ENCODE measurements around the gene ADH4.
"Not testable (repeated sequence)": the region's sequence is repeated elsewhere in the genome, so short reads cannot be mapped to it uniquely, and the experiment has no call there.

Gene ADH4

DNA sequence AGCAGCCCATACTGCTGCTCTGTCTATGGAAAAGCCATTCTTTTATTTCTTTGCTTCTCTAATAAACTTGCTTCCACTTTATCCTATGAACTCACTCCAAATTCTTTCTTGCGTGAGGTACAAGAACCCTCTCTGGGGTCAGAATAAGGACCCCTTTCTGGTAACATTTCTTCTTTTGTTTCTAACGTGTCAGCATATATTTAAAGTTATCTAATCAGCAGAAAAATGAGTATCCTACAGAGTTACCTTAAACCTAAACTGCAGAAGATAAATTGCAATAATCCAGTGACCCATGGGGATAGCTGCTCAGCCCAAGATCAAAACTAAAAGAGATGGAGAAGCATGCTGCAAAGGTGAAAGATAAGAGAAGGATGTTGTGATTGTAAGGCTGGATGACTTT lies 59.5 kb downstream of the ADH4 start:
- in situ Hi-C loops (cut with HindIII; ENCODE audit: low sequenced_read_pairs): no loop called here

DNA sequence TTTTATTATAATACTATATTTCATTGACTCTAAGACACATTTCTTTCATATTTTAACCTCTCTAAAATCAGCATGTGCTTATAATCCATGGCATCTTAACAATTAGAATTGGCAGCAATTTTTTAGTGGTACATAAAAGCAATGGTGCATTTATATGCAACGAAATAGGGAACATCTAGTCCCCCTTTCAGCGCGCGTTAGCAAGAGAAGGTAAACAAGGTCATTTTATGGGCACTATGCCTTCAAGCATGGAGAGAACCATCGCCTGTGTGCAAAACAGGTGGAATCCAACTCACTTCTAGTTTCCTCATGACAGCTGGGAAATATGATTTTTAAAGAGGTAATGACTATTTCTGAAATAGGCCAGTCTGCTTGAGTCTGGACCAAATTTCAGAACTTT lies 61.9 kb downstream of the ADH4 start:
- in situ Hi-C loops (cut with HindIII; ENCODE audit: low sequenced_read_pairs): no loop called here

DNA sequence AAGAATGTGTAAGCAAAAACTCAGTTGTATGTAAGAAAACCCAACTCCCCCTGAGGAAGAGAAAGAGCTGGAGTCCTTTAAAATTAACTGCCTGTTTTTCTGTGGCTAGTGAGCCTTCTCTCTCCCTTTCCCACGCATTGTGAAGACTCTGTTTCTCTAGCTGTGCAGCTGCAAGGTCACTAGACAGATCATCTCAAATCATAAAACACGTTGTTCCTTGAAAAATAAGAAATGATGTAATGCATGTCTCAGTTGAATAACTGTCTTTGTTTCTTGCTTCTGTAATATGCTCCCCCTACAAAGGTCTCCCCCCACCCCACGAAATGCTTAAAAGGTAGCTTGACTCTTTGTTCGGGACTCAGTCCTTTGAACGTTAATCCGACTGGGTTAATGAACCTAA lies 63.2 kb downstream of the ADH4 start:
- in situ Hi-C loops (cut with HindIII; ENCODE audit: low sequenced_read_pairs): not testable (repeated sequence)

DNA sequence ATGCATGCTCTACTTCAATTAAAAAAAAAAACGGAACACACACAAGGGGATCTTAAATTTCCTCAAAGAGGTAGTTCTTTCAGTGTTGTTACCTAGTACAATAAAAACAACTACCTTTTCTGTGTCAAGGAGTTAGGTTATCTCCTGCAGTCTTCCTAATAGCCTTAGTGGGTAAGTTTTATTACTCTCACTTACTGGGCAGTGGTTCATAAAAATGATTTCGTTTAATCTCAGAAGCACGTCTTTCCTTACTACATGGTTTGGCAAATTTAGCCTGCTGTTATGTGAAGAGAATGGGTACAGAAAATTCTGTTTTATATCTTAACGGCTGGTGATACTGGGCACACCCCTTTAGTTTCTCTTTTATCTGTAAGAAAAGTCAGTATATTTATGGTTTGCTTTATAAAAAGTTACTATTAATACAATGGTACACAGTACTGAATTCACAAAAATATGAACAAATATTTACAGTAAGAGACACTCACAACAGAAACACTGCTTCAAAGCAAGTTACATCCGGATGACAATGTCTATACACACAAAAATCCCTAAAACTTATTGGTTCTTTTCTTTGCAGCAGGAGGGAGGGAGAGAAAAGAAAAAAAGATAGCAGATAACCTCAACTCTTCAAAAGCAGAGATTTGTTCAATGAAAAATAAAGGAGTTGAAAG lies 64.3 kb downstream of the ADH4 start:
- in situ Hi-C loops (cut with HindIII; ENCODE audit: low sequenced_read_pairs): no loop called here

DNA sequence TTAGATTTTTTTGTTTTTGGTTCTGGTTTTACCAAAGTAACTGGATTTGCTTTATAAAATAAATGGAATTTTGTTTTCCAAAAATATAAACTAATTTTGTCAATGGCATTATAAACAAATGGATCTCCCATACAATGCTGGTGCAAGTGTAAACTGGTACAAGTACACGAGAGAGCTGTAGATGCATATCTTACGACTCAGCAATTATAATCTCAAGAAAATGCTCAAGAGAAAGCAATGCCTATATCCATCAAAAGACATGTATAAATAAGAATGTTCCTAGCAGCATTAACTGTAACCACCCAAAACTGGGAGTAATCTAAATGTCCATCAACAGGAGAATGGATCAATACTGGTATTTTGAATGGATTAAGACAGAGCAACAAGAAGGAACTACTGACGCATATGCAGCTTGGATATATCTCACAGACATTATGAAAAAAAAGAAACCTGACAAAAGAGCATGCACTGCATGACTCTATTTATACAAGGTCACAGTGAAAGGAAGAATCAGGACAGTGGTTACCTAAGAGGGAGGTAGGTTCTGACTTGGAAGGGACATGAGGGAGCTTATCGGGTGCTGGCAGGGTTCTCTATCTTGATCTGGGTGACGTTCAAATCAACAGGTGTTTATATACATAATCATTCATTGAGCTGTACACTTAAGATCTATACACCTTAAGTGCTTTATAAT lies 65.0 kb downstream of the ADH4 start:
- in situ Hi-C loops (cut with HindIII; ENCODE audit: low sequenced_read_pairs): no loop called here

DNA sequence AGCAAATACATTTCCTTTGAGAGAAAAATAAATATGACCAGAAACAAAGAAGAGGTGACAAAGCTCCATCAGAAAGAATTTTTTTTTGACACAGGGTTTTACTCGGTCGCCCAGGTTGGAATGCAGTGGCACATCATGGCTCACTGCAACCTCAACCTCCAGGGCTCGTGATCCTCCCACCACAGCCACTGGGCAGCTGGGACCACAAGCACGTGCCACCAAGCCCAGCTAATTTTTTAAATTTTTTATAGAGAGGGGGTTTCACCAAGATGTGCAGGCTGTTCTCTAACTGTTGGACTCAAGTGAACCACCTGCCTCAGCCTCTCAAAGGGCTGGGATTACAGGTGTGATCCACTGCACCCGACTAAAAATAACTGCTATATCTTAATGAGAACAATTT lies 65.8 kb downstream of the ADH4 start:
- in situ Hi-C loops (cut with HindIII; ENCODE audit: low sequenced_read_pairs): no loop called here

DNA sequence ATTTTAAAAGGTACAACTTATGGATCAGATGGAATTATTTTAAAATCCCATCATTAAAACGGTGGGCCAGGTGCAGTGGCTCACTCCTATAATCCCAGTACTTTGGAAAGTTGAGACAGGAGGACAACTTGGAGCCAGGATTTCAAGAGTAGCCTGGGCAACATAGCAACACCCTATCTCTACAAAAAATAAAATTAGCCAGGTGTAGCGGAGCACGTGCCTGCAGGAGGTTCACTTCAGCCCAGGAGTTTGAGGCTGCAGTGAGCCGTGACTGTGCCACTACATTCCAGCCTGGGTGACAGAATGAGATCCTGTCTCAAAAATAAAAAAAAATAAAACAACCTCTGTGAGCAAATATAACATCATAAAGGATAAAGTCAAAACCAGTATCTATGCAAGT lies 66.9 kb downstream of the ADH4 start:
- in situ Hi-C loops (cut with HindIII; ENCODE audit: low sequenced_read_pairs): no loop called here

DNA sequence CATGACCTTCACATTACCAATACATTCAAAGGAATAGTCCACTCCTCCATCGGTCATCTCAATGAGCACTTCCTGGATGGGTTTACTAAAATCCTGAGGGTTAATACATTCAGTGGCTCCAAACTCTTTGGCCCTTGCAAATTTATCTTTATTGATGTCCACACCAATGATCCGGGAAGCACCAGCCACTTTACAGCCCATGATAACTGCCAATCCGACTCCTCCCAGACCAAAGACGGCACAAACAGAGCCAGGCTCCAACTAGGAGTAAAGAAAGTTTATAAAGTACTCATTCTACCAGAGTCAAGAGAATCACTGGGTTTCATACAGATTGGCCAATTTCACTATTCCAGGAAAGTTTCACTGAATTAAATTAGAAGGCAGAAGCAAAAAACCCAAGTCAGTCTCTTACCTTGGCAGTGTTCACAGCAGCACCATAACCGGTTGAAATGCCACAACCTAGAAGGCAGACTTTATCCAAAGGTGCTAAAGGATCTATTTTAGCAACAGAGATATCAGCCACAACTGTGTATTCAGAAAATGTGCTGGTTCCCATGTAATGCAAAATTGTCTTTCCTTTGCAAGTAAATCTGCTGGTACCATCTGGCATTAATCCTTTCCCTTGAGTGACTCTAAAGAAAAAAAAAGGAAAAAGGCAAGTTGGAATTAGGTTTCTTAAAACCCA lies 67.7 kb downstream of the ADH4 start:
- in situ Hi-C loops (cut with HindIII; ENCODE audit: low sequenced_read_pairs): no loop called here

DNA sequence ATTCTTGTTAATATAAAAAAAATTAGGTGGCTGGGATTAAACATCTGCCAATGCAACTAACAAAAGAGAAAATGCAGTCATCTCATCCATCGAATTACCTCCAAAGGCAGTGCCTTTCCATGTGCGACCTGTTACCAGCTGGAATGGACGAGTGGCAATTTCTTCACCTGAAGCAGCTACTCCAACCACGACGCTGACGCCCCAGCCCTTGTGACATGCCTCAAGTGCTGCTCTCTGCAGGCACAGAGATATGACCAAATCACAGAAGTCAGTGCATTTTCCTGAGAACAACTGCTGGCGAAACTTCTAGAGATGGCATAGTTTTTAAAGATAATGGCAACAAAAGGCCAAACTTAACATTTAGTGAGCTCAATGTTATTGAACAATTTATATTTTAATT lies 69.3 kb downstream of the ADH4 start:
- in situ Hi-C loops (cut with HindIII; ENCODE audit: low sequenced_read_pairs): no loop called here
